ENCODE measurements around the gene P3H4. TPM values are rescaled to one million over a fixed set of nuclear protein-coding genes. Genes with fewer than 3 reads are reported as not detected.

P3H4 gene
- total RNA-seq, 1 donor from 2014 or later = 42.5 TPM

- no peak for DNase-seq (ENCODE audit: low read depth)
These were observed 10.7 kb upstream of the P3H4 start for GRCh38 chr17:41822216-41823140.

- DNase-seq (ENCODE audit: low read depth) = no peak
These were observed 10.0 kb upstream of the P3H4 start for GRCh38 chr17:41821776-41822175.

GRCh38 chr17:41818024-41818423, 6.3 kb upstream of the P3H4 start:
- no peak for DNase-seq (ENCODE audit: low read depth)

DNA sequence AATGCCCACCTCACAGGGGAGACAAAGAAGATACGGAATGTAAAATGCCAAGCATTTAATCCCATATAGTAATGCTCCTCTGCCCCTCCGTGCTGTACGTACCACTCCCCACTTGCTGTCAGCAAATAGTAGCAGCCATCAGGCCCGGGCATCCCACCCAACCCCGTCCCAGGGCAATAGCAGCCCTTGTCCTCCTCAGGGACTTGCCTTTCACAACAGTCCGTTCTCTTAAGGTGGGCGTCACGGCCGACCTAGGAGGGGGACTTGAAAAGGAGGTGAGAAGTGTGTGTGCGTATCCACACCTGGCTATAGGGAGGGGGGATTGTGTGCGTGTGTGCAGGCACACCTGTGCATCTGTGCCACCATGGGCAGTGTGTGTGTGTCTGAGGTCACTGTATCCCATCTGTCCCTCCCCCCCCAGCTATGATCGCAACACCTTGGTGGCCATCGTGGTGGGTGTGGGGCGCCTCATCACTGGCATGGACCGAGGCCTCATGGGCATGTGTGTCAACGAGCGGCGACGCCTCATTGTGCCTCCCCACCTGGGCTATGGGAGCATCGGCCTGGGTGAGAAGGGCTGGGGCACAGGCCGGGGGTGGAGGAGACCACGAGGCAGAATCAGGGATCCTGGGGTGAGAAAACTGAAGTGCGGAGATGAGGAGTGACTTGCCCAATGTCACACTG, 5.0 kb upstream of the P3H4 start:
- DNase-seq (ENCODE audit: low read depth) = no peak

DNA sequence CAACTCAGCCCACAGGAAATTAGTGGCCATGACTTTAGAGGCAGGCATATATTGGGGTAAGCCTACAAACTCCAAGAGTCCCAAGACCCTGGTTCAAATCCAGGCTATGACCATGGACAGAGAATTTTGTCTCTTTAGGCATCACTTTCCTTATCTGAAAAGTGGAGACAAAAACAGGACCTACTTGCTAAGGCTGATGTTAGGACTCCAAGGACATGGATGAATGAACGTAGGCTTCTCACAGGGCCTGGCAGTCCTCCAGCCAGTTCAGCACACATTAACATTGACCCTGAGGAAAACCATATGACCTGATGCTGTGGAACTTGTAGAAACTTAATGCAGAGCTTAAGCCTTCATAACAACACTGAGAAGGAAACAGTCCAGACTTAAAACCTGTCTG, 2.4 kb upstream of the P3H4 start:
- peak; percentile 89 for DNase-seq (ENCODE audit: low read depth)

GRCh38 chr17:41813699-41814124, 2.0 kb upstream of the P3H4 start:
- no peak for DNase-seq (ENCODE audit: low read depth)

GRCh38 chr17:41813152-41813680, 1.5 kb upstream of the P3H4 start:
- DNase-seq (ENCODE audit: low read depth) = no peak

DNA sequence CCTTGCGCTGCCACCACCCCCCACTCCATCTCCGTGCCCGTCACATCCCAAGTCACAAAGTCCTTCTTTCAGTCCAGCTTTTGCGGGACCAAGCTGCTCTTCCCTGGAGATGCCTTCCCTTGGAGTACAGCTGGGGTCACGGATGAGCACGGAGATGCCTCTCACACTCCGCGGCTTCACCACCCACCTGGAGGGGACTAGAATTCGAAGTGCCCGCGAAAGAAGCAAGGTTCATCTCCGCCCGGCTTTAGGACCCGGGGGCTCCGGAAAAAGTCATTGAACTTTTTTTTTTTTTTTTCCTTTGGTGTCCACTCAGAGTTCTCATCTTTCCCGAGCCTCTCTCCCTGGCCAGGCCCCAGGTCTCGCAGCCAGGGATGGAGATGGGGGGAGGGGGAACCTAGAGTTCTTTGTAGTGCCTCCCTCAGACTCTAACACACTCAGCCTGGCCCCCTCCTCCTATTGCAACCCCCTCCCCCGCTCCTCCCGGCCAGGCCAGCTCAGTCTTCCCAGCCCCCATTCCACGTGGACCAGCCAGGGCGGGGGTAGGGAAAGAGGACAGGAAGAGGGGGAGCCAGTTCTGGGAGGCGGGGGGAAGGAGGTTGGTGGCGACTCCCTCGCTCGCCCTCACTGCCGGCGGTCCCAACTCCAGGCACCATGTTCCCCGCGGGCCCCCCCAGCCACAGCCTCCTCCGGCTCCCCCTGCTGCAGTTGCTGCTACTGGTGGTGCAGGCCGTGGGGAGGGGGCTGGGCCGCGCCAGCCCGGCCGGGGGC, 817 bp upstream of the P3H4 start, which contains the start of gene FKBP10:
FKBP10 (plus strand) TSS at position 624 of the 771 bp plus-strand sequence; CDS start at position 655, 31 bp downstream.
- peak; percentile 62 for DNase-seq (ENCODE audit: low read depth)

GRCh38 chr17:41810659-41811548, 845 bp downstream of the P3H4 start:
- no peak for DNase-seq (ENCODE audit: low read depth)

GRCh38 chr17:41806685-41807445, 4.9 kb downstream of the P3H4 start:
- no peak for DNase-seq (ENCODE audit: low read depth)

DNA sequence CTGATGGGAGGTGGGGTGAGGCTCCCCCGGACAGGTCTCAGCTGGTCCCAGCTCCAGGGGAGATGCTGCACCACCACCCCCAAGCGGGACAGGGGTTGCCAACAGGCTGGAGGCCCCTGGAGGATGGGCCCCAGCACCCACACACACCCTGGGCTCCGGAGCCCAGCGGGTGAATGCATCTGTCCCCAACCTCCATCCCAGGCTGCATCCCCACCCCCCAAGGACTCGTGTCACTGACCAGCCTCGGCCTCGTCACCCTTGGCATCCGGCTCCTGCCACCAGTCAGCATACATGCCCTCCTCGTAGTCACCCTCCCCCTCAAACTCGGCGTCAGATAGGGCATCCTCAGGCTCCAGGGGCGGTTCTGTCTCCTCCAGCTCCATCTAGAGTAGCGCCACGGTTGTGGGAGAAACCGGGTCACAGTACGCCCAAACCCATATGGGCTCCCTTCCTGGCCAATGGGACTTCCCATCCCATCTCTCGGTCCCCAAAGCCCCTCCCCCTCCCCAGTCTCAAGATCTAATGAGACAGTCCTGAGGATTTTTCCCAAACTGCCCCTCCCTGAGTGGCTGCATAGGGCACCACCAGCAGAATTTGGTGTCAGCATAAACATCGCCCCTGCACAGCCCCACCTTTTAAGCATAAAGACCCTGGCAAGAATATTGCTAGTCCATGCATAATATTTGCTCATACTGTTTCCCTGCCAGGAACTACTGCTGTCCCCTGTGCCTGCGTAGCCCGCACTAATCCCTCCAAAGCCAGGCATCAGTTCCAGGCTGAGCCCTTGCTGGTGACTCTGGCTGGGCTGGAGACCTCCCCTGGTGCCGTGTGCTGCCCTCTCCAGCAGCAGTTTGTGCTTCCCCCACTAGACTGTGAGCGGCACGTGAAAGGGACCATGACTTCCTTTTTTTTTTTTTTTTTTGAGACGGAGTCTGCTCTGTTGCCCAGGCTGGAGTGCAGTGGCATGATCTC, 8.4 kb downstream of the P3H4 start:
- no peak for DNase-seq (ENCODE audit: low read depth)

- peak; percentile 95 for DNase-seq (ENCODE audit: low read depth)
These were observed 10.1 kb downstream of the P3H4 start for GRCh38 chr17:41801374-41802271.

DNA sequence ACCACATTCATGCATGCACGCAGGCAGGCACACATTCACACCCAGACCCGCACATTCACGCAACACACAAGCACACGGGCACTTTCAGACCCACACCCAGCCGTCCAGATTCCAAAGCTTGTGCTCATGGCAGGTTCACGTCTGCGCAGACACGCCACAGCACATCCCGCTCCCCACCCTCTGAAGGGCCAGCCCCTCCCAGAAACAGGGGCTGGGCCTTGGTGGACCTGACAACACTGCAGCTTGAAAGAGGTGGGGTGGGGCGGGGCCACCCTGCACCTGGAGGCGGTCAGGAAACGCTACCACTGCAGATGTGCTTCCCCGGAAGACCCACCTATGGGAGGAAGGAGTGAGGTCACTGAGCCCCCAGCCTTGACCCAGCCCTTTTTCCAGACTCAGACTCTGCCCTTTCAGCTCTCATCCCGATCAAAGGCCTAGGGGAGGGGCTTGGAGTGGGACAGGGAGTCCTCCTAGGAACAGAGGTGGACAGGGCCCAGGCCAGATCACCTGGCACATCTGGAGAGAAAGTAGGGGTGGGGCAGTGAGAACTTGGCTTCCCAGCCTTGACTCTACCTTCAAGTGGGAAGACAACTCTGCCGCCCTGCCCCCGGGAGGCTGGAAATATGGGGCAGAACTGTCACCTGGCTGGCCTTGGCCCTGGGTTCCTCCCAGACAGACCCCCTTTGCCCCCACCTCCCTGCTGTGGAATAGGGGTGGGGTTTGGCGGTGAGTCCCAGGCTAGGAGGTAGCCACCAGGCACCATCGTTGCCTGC, 11.0 kb downstream of the P3H4 start:
- peak; percentile 82 for DNase-seq (ENCODE audit: low read depth)

DNA sequence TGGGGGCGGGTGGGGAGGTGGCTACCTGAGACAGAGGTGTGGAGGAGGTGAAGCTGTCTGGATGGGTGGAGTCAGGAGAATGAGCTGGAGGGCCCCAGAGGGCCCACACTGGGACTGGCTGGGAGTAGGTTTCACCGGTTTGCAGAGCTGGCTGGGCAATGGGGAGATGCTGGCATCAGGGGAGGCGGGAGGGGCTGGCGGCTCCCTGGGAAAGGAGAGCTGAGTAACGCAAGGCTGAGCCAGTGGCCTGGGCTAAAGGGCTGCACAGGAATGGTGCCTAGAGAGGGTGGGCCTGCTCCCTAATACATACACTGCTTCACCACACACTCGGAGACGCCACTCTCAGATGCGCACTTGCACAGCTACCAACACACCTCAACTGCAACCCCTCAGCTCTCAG, 12.4 kb downstream of the P3H4 start:
- DNase-seq (ENCODE audit: low read depth) = no peak

GRCh38 chr17:41797377-41797776, 14.4 kb downstream of the P3H4 start:
- DNase-seq (ENCODE audit: low read depth) = no peak

GRCh38 chr17:41796121-41796895, 15.4 kb downstream of the P3H4 start:
- DNase-seq (ENCODE audit: low read depth) = no peak
